ENCODE measurements around the gene SRRM4.

SRRM4 gene

DNA sequence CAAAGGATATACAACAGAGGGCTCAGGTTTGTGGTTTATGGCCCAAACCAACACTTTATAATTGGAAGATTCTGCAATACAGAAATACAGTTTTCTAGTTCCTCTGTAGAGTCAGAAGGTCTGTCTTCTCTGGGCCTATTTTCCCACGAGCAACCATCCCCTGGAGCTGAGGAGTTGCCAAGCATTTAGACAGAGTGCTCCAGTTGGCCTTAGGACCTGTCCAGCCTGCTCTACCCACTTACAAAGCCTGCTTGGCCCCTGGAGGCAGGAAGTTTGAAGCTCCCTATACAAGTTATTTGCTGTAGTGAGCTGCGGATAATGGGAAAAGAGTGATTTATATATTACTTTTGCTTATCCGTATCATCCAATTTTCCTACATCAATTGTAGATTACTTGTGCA is 136.6 kb downstream of the SRRM4 start:
- DNase-seq (ENCODE audit: low read depth in 2 of 2, low spot score in 1 of 2) = no peak

DNA sequence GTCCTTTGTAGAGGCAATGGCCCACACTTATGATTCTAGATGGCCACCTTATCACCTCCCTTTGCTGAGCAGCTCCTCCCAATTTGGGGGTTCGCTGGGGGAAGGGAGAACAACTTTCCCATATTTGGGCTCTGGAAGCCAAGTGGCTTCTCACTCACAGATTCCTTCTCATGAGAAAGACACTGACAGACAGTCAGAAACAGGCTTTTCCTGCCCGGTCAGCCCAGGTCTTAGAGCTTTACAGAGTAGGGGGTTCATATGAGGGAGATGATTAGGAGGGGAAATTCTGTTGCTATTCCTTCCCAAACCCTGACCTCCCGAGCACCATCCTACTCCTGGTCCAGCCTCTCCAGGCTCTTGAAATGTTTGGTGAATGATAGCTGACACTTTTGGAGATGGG is 137.3 kb downstream of the SRRM4 start:
- no peak for DNase-seq (ENCODE audit: low read depth in 2 of 2, low spot score in 1 of 2)

DNA sequence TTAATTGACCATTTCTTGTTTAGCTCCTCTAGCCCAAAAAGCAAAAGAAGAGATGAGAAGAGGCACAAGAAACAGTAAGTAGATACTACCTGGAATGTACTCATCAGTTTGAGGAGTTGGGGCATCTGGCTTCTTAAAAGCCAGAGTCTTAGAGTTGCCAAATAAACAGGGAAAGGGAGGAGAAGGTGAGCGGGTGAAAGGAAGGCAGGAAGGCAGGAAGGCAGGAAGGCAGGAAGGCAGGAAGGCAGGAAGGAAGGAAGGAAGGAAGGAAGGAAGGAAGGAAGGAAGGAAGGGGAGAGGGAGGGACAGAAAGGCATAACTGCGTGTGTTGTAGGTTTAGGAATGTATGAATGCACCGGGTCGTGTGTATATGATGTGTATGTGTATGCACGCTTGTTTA is 140.7 kb downstream of the SRRM4 start:
- no peak for DNase-seq (ENCODE audit: low read depth in 2 of 2, low spot score in 1 of 2)

DNA sequence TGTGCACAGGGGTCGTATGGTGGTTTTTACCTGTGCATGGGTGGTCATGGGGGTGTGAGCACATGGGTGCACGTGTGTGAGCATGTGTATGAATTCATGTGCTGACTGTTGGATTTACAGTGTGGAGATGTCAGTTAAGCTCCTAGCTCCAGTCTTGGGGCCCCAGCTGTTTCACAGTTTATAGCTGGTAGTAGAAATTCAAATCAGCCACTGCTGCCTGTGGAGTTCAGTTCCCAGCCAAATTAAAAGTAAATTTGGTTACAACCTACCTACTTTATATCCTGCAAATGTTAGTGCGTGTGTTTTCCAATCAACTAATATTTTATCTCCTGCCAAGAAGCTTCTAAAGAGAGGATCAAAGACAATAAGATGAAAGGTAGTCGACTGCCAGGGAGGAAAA is 141.4 kb downstream of the SRRM4 start:
- DNase-seq (ENCODE audit: low read depth in 2 of 2, low spot score in 1 of 2) = no peak

DNA sequence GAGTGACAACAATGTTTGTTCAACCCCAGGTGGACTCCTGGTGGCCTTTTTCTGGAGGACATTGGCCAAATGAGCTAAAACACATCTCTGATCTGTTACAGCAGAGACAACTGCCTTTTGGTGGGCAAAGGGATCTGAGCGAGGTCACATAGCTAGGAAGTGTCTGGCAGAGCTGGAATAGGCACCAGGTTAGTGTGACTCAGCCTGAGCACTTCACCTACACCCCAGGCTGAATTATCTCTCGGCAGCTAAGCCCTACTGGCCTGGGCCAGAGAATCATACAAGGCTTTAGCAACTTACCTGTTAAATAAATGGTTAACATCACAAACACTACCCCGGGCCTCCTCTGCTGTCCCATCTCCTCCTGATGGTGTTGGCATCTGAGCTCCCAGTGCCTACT is 147.2 kb downstream of the SRRM4 start:
- no peak for DNase-seq (ENCODE audit: low read depth in 2 of 2, low spot score in 1 of 2)

DNA sequence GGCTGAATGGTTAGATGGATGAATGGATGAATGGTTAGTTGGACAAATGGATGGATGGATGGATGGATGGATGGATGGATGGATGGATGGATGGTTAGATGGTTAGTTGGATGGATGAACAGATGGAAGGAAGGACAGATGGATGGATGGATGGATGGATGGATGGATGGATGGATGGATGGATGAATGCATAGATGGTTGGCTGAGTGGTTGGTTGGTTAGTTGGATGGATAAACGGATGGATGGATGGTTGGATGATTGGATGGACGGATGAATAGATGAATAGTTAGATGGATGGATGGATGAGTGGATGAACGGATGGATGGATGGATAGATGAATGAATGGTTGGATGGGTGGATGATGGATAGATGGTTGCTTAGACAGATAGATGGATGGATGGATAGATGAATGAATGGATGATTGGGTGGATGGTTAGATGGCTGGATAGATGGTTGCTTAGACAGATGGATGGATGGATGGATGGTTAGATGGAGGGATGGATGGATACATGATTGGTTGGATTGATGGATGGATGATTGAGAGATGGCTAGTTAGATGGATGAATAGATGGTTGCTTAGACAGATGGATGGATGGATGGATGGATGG is 148.6 kb downstream of the SRRM4 start:
- no peak for DNase-seq (ENCODE audit: low read depth in 2 of 2, low spot score in 1 of 2)

DNA sequence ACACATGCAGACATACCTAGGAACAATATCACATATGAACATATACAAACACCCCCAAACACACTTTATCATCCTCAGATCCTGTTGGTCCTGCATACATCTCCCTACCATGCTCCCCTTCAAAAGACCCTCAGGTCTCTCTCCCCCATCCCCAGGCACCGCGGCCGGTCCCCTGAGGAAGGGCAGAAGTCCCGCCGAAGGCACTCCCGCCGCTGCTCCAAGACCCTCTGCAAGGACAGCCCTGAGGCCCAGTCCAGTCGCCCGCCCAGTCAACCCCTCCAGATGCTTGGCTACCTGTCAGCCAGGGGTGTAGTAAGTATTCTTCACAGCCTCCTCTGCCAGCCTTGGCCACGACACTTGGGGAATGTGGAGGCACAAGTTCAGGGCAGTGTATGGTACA is 149.2 kb downstream of the SRRM4 start:
- DNase-seq (ENCODE audit: low read depth in 2 of 2, low spot score in 1 of 2) = no peak

DNA sequence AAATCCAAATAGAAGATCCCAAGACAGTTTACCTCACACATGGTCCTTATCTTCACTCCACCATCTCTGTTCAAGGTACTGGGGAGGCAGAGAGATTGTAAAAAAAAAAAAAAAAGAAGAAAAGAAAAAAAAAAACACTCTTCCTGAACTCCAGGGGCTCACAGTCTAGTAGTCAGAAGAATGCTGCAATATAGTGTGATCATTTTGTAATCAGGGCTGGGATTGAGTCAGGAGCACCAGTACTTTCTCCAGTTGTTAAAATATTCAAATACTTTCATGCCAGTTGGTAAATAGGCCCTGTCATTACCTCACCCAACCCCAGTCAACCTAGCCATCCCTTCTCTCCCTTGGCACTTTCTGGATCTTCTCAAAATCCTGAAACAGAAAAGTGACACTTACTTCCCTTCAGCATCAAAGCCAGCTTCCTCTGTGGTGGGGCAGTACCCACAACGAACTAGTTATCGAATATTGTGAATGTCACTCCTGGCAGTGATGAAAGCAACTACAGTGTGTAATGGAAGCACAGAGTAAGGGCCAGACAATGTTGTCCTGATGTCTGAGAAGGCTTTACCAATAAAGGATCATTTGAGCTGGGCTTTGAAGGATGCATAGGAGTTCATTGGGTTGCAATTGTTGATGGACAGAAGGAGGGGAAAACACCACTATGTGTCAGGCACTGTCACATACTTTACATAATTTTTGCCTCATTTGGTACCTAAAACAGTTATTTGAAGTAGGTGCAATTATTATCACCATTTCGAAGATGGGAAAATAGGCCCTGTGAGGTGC is 153.1 kb downstream of the SRRM4 start:
- no peak for DNase-seq (ENCODE audit: low read depth in 2 of 2, low spot score in 1 of 2)

DNA sequence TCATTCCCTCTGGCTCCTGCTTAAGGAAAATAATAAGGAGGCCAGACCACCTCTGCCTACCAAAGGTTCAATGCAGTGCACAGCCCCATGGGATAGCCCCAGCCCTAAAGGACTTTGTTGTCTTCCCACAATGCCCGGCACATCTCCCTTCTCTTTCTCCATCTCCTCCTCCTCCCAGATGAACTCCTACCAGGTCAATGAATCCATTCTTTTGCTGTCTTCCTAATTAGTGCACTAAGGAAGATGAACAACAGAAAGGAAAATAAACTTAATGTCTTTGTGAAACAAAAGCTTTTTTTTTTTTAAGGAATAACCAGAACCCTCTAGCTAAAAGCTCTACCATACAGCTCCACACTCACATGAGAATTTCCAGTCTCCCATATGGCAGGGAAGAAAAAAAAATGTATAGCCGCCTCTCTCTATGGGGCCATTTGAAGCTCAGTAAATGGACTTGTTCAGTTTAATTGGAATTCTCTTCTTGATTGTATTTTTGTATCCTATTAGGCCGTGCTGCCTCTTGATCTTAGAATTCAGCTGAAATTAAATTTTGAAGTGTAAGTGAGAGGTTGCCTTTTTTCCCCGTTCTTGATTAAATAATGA is 155.6 kb downstream of the SRRM4 start:
- DNase-seq (ENCODE audit: low read depth in 2 of 2, low spot score in 1 of 2) = no peak

DNA sequence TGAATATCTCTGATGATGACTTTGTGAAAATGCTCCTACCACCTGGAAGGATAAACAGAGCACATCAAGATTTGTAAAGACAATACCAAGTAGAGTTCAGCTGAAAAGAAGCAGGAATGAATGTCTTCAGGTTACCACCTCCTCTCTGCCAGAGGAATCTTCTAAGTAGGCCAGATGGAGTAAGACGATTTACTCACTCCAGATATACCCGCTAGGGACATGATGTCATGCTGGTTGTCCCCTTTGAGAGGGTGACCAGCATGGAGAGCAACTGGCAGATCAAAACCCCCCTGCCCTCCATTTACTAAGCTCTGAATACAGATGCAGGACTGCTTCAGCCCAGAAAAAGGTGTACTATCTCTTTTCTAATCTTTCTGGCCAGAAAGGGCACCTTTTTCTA is 158.1 kb downstream of the SRRM4 start:
- no peak for DNase-seq (ENCODE audit: low read depth in 2 of 2, low spot score in 1 of 2)

DNA sequence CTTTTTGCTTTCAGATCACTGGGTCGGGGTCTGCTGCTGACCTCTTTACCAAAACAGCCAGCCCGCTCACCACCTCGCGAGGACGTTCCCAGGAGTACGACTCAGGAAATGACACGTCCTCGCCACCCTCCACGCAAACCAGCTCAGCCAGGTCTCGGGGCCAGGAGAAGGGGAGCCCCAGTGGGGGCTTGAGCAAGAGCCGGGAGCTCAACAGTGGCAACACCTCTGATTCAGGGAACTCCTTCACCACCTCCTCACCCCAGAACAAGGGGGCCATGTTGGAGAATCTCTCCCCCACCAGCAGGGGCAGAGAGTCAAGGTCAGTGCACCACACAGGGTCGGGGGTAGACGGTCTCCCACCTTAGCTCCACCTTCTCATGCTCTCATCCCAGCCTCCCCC is 164.0 kb downstream of the SRRM4 start:
- no peak for DNase-seq (ENCODE audit: low read depth in 2 of 2, low spot score in 1 of 2)

DNA sequence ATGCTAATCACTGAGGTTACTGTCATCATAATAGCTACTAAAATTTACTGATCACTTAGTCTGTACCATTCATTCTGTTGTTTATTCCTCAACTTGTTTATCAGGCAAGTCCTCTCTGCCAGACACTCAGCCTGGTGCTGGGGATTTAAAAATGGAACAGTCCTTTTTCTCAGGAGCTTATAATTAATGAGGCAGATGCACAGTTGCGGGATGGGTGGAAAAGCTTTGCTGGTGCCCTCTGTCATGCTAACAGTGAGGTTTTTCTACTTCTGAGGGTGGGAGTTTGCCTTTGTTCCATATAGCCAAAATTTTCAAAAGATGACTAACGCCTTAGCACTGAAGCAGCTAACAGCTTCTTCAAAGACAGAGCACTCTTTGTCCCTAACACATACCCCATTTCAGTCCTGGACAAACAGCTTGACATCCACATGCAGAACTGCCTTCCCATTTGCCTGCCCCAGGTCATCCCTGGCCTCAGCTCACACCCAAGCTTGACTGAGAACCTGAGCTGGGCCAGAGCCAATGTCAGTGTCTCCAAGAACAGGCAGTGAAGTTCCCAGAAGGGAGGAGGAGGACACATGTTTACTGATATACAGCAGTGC is 166.6 kb downstream of the SRRM4 start:
- DNase-seq (ENCODE audit: low read depth in 2 of 2, low spot score in 1 of 2) = no peak

DNA sequence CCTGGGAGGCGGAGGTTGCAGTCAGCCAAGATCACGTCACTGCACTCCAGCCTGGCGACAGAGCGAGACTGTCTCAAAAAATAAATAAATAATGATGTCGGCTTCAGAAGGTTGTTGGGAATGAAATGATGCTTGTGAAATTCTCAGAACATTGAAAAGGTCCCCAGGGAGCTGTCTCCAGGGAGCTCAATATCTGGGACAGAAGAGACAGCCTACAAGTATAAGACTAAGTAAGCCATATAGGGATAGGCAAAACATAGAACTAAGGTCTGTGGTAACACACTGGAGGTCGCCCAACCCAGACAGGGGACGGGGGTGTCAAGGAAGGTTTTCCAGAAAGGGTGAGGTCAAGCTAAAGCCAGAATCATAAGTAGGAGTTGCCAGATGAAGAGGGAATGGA is 167.9 kb downstream of the SRRM4 start:
- DNase-seq (ENCODE audit: low read depth in 2 of 2, low spot score in 1 of 2) = no peak

DNA sequence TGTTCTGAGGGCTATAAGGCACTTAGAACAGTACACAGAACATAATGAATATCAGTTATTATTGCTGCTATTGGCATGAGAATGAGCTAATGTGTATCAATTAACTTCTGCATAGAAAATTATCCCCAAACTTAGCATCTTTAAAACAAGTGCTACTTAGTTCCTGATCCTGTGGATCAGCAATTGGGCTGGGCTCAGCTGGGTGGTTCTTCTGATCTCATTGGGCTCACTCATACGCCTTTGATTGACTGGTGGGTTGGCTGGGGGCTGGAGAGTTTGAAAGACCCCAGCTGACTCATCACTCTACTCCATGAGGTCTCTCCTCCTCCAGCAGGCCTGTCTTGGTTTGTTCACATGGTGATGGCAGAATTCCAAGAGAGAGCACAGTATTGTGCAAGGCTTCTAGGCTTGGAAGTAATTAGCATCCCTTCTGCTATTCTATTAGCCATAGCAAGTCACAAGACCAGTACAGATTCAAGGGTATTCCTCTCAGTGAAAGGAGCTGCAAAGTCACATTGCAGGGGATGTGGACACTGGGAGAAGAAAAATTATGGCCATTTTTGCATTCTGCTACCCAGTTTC is 170.2 kb downstream of the SRRM4 start:
- DNase-seq (ENCODE audit: low read depth in 2 of 2, low spot score in 1 of 2) = no peak

DNA sequence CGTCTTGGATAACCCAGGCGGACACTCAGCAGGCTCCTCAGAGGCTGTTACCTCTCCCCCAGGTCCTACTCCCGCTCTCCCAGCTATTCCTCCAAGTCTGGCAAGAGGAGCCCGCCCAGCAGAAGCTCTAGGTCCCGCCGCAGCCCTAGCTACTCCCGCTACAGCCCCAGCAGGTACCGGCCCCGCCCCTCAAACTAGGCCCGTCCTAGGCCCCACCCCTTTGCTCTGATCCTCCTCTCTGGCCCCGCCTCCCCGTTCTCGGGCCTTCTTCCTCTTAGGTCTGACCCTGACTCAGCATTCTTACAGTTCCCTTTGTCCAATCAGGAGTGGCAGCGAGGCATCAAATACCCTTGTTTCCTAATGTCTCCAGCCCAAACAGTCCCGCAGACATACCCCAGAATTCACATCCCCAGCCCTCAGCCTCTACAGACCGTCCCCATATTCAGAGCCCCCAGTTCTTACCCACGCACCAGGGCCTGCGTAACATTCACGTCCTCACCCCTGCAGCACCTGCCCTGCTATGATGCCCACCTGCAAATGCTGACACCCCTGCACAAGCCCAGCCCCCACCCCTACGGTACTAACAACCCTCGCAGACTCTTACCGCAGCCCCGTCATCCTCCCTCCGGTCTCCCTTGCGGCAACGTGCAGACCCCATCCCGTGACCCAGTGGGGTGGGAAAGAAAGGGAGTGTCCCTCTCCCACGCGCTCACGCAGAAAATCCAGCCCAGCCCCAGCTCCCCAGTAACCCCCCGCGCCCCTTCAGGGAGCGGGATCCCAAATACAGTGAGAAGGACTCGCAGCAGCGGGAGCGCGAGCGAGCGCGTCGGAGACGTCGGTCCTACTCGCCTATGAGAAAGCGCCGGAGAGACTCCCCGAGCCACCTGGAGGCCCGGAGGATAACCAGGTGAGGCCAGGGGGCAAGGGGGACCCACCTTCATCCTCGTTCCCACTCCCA is 172.4 kb downstream of the SRRM4 start:
- DNase-seq (ENCODE audit: low read depth in 2 of 2, low spot score in 1 of 2) = no peak

DNA sequence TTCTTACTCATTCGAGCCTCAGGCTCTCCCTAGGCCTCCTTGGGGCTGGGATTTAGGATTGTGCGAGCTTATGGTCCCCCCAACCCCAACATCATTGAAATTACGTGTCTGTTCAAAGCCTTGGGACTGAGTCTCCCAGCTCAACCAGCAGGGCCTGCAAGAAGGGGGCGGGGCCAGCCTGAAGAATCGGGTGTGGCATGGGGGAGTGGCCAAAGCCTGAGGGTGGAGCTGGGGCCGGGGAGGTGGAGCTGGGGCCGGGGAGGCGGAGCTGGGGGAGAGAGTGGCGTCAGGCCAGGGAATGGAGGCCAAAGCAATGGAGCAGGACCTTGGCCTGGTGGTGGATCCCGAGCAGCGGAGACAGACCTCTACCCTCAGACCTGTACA is 173.1 kb downstream of the SRRM4 start:
- DNase-seq (ENCODE audit: low read depth in 2 of 2, low spot score in 1 of 2) = no peak

DNA sequence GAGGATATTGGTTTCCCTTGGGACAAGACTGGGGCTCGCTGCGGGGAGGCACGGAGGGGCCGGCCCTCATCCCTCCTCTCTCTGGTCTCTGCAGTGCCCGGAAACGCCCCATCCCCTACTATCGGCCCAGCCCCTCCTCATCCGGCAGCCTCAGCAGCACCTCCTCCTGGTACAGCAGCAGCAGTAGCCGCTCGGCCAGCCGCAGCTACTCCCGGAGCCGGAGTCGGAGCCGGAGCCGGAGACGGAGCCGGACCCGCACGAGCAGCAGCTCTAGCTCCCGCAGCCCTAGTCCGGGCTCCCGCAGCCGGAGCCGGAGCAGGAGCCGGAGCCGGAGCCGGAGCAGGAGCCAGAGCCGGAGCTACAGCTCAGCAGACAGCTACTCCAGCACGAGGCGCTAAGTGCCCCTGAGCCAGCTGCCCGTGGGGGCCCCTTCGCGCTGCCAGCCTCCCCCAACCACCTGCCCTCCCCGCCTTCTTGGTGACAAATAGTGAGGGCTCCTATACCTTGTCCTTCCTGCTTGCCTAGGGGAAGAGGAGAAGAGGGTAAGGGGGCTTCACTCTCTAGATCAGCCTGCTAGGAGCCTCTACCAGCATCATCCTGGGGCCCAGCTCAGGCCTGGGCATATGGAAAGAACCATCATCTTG is 175.2 kb downstream of the SRRM4 start:
- DNase-seq (ENCODE audit: low read depth in 2 of 2, low spot score in 1 of 2) = no peak

DNA sequence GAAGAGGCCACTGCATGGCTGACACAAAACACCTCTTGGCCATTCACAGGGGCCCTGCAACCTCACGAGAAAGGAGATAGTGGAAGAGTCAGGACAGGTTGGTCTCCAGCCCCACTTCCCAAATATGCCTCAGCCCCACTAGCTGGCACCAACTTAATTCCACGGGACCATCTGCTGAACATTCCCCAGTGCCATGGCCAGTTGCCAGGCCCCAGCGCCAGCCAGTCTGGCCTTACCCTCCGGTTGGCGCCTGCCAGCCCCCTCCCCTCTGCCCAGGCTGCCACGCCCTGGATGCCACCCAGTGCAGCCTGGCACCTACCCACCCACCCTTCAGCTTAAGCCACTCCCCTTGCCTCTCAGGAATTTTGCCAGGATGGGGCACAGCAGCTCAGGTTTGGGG is 176.2 kb downstream of the SRRM4 start:
- no peak for DNase-seq (ENCODE audit: low read depth in 2 of 2, low spot score in 1 of 2)

DNA sequence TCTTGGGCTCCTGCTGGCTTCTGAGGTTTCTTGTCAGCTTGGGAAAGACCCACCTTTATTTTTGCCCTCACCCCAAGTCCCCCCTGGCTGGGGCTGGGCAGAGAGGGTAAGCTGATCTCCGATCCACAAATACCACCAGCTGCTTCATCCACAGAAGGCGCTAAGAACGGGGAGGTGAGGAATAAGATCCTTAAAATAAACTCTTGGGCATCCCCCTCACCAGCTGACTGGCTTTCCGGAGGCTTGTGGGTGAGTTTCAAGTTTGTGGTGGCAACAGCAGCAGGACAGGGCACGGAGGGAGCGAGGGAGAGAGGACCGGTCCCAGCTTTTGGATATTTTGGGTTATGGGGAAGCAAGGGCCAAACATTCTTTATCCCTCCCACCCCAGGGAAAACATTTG is 176.6 kb downstream of the SRRM4 start:
- DNase-seq (ENCODE audit: low read depth in 2 of 2, low spot score in 1 of 2) = no peak

DNA sequence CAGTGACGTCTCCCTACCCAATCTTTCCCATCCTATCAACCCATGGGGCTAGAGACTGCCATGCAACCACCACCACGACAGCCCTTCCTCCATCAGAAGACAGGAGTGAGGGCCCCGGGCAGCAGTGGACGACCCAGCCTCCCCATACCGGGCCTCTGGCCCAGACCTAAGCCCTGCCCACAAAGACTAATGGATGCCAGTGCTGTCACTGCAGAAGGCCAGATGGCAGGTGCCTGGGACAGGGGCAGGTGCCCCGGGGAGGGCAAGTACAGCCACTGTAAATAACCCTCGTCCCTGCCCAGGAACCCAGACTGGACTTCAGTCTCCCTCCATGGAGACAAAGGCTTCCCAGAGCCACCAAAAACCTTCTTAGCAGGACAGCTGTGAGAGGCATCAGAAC is 177.1 kb downstream of the SRRM4 start:
- no peak for DNase-seq (ENCODE audit: low read depth in 2 of 2, low spot score in 1 of 2)

Measured in stimulated activated CD8-positive, alpha-beta memory T cell treated with anti-CD3 and anti-CD28 coated beads, Interleukin-4, amount 100 ng/mL, for 1 hour (primary cell).